B cell (primary cell): ENCODE measurements around the gene JAML. TPM values are rescaled to one million over a fixed set of nuclear protein-coding genes. Genes with fewer than 3 reads are reported as not detected.
A peak's percentile ranks its signal among the peaks of the same experiment; 100 is the strongest.

Source experiments
- ATAC-seq: fragments of 200-7000 bp; cut with Tn5 transposase; one replicate; pipeline ENCODE4 v1.10.0; 2021; ENCODE audit warnings: low read depth, mild to moderate bottlenecking, moderate number of reproducible peaks, moderate library complexity
- CTCF ChIA-PET: fragments of 350-600 bp; sonication (Branson Sonifier 250); formaldehyde crosslinking; loops from one replicate; lab custom pipeline; 2021; ENCODE audit warnings: antibody characterized with exemption, inconsistent platforms; lab: Charles Lee
- POLR2A ChIA-PET: fragments of 350-600 bp; sonication (Branson Sonifier 250); formaldehyde crosslinking; loops from one replicate; lab custom pipeline; 2021; ENCODE audit warnings: antibody characterized with exemption; lab: Charles Lee
- DNase-seq: peaks from one replicate; pipeline ENCODE4 v3.0.0; 2013
- H2AFZ ChIP-seq: 2 replicates; pipeline ENCODE4 v1.6.1; 2012; ENCODE audit warnings: mild to moderate bottlenecking, low read depth, low read length; ENCODE audit not compliant: insufficient read depth, poor library complexity, severe bottlenecking
- H3K27ac ChIP-seq, 2 donors: 1 replicate in 1 of 2; 2 replicates in 1 of 2; pipeline ENCODE4 v1.5.1; 2012 to 2013; ENCODE audit warnings: low read length in 2 of 2, mild to moderate bottlenecking in 2 of 2, moderate library complexity in 1 of 2
- H3K27me3 ChIP-seq, 4 experiments: fragments of 200-600 bp in 1 of 4; sonication (generic) in 1 of 4; replicated peaks in 1 of 4; 1 replicate in 2 of 4; 2 replicates in 2 of 4; pipeline versions ENCODE4 v1.6.1 to v1.7.0; 2013 to 2016; ENCODE audit warnings: low read length in 3 of 4, mild to moderate bottlenecking in 2 of 4, mixed read lengths in 1 of 4, moderate library complexity in 1 of 4; ENCODE audit not compliant: insufficient read depth in 4 of 4, control insufficient read depth in 3 of 4; ENCODE audit errors: control extremely low read depth in 1 of 4
- H3K36me3 ChIP-seq, 2 experiments: replicated peaks in 1 of 2; 1 replicate in 1 of 2; 2 replicates in 1 of 2; pipeline versions ENCODE4 v1.6.1 to v1.7.1; 2013; ENCODE audit warnings: low read length in 1 of 2; ENCODE audit not compliant: insufficient read depth in 2 of 2, control insufficient read depth in 1 of 2; ENCODE audit errors: control extremely low read depth in 1 of 2, extremely low read depth in 1 of 2
- H3K4me1 ChIP-seq, 2 donors: fragments of 200-600 bp in 1 of 2; sonication (generic) in 1 of 2; 1 replicate in 1 of 2; 2 replicates in 1 of 2; pipeline versions ENCODE4 v1.5.1 to v1.6.1; 2013 to 2017; ENCODE audit warnings: low read length in 2 of 2; ENCODE audit not compliant: control insufficient read depth in 2 of 2, insufficient read depth in 2 of 2
- H3K4me2 ChIP-seq: replicated peaks from 2 replicates; pipeline ENCODE3; 2012; ENCODE audit warnings: mild to moderate bottlenecking, low read depth, low read length; ENCODE audit not compliant: poor library complexity, severe bottlenecking
- H3K4me3 ChIP-seq, 5 experiments: fragments of 200-600 bp in 1 of 5; sonication (generic) in 1 of 5; 1 replicate in 3 of 5; 2 replicates in 2 of 5; pipeline versions ENCODE4 v1.5.1 to v1.7.0; 2011 to 2016; ENCODE audit warnings: low read length in 4 of 5, mild to moderate bottlenecking in 4 of 5, low read depth in 2 of 5, control low read depth in 1 of 5, moderate library complexity in 1 of 5; ENCODE audit not compliant: insufficient read depth in 1 of 5; ENCODE audit errors: control extremely low read depth in 1 of 5, extremely low read depth in 1 of 5
- H3K79me2 ChIP-seq: fragments of 200-600 bp; sonication (generic); one replicate; pipeline ENCODE4 v1.6.0; 2016; ENCODE audit warnings: low read length; ENCODE audit not compliant: control insufficient read depth, insufficient read depth
- H3K9ac ChIP-seq: fragments of 200-600 bp; sonication (generic); 2 replicates; pipeline ENCODE4 v1.6.1; 2017; ENCODE audit warnings: mild to moderate bottlenecking, low read length, moderate library complexity
- H3K9me3 ChIP-seq, 3 donors: one replicate each; pipeline versions ENCODE4 v1.6.1 to v1.7.1; 2013; ENCODE audit warnings: low read length in 2 of 3; ENCODE audit not compliant: control insufficient read depth in 2 of 3, insufficient read depth in 1 of 3; ENCODE audit errors: control extremely low read depth in 1 of 3
- H4K20me1 ChIP-seq: 2 replicates; pipeline ENCODE4 v1.6.0; 2012; ENCODE audit warnings: mild to moderate bottlenecking, low read length; ENCODE audit not compliant: insufficient read depth, control insufficient read depth, poor library complexity, severe bottlenecking
- H3K27ac Mint-ChIP-seq: one replicate; pipeline ENCODE4 v1.8.0; 2021; ENCODE audit warnings: mixed read lengths
- H3K27me3 Mint-ChIP-seq: one replicate; pipeline ENCODE4 v1.8.0; 2021; ENCODE audit warnings: mixed read lengths
- H3K4me1 Mint-ChIP-seq: one replicate; pipeline ENCODE4 v1.8.0; 2021; ENCODE audit warnings: mixed read lengths
- H3K4me3 Mint-ChIP-seq: one replicate; pipeline ENCODE4 v1.8.0; 2021; ENCODE audit warnings: mixed read lengths
- H3K9me3 Mint-ChIP-seq: one replicate; pipeline ENCODE4 v1.8.0; 2022; ENCODE audit warnings: mixed read lengths; ENCODE audit not compliant: insufficient read depth
- CTCF ChIP-seq: fragments of 200-600 bp; IDR thresholded peaks from one replicate; pipeline ENCODE4 v1.8.0; 2022; ENCODE audit warnings: antibody characterized with exemption, mild to moderate bottlenecking
- EZH2 ChIP-seq: IDR thresholded peaks from 2 replicates; pipeline ENCODE4 v1.6.1; 2012; ENCODE audit warnings: borderline replicate concordance, low read depth, mild to moderate bottlenecking, moderate library complexity, low read length; ENCODE audit not compliant: insufficient read depth, poor library complexity, severe bottlenecking
- WGBS: methylation state at CpG from one replicate; pipeline ENCODE4 v1.1.5; 2013; ENCODE audit warnings: missing lambda C conversion rate; ENCODE audit not compliant: insufficient coverage; 5-methylcytosine and 5-hydroxymethylcytosine counted together
- intact Hi-C: fragments of 100-400 bp; cut with micrococcal nuclease; formaldehyde crosslinking; loops from one replicate; pipeline ENCODE4 v1.10.0; 2022
- polyA plus RNA-seq: library from polyadenylated mRNA; depleted of rRNA; stranded (reverse); fragments of >200 nt; gene quantifications from 2 replicates; pipeline ENCODE4 v1.2.3, GENCODE V29; 2012
- total RNA-seq, 2 donors: library from RNA; stranded (reverse); fragments of 120-200 nt in 1 of 2; gene quantifications; 1 replicate in 1 of 2; 2 replicates in 1 of 2; pipeline versions ENCODE4 v1.2.3 to v1.2.4, GENCODE V29; 2013 to 2022

The JAML gene
- total and polyA plus RNA-seq, 2 donors (not counting 1 experiment from before 2014, with no cell fraction given) = 1.0 to 9.6 TPM

- no peak overlapping the region for H3K27ac ChIP-seq
- H3K4me1 Mint-ChIP-seq = peaks cover 31% of the 10 kb centered on the region
Measured at GRCh38 chr11:118219732-118220131, 5.1 kb downstream of the JAML start.

GRCh38 chr11:118219244-118219643 is 5.6 kb downstream of the JAML start:
- H3K27ac ChIP-seq = no peak overlapping the region
- Mint-ChIP-seq H3K9me3 (no peaks in the 10 kb centered on the region), H3K27ac (no peak overlapping the region), H3K27me3 (peaks cover 67% of the 10 kb centered on the region), H3K4me3 (no peak overlapping the region), H3K4me1 (peaks cover 33% of the 10 kb centered on the region)
- no peak for DNase-seq
- intact Hi-C loops = no loop called here
- H3K4me3 ChIP-seq = no peak overlapping the region
- no peaks in the 10 kb centered on the region for H4K20me1 ChIP-seq
- H3K36me3 ChIP-seq = no peaks in the 10 kb centered on the region
- H2AFZ ChIP-seq = no peak overlapping the region
- H3K27me3 ChIP-seq = peaks cover 0 to 49% (median 37%) of the 10 kb centered on the region in 4 experiments
- no peak for TF ChIP-seq EZH2
- ChIA-PET POLR2A (no interaction called here), CTCF (interaction anchor here (0.6 kb wide), 1 partner anchor 100 kb away, joined by 4 read pairs; no protein-coding TSS in a partner anchor)
- no peak for ATAC-seq
- H3K4me1 ChIP-seq = peaks cover 31% of the 10 kb centered on the region in 2 donors
- H3K4me2 ChIP-seq = no peak overlapping the region
- no peaks in the 10 kb centered on the region for H3K9me3 ChIP-seq
- H3K79me2 ChIP-seq = no peaks in the 10 kb centered on the region
- H3K9ac ChIP-seq = no peak overlapping the region

More at GRCh38 chr11:118219732-118220131, 5.1 kb downstream of the JAML start:
- ATAC-seq (no peak), DNase-seq (no peak)
- TF ChIP-seq CTCF (no peak), EZH2 (no peak)
- H3K27me3 ChIP-seq = peaks cover 0 to 49% (median 37%) of the 10 kb centered on the region in 4 experiments
- no peaks in the 10 kb centered on the region for H3K9me3 ChIP-seq
- H3K4me3 Mint-ChIP-seq = no peak overlapping the region
- no peaks in the 10 kb centered on the region for H4K20me1 ChIP-seq
- H3K4me3 ChIP-seq = peak overlapping the region in 1 of 5 experiments; percentile 35
- intact Hi-C loops = loop anchor here (10.0 kb wide), 1 partner anchor 205 kb away; no protein-coding TSS in a partner anchor
- no peak overlapping the region for H3K4me2 ChIP-seq
- no peaks in the 10 kb centered on the region for H3K79me2 ChIP-seq
- peaks cover 67% of the 10 kb centered on the region for H3K27me3 Mint-ChIP-seq
- POLR2A ChIA-PET = no interaction called here
- H3K9ac ChIP-seq = no peak overlapping the region
- H3K36me3 ChIP-seq = no peaks in the 10 kb centered on the region
- peaks cover 31 to 32% of the 10 kb centered on the region in 2 donors for H3K4me1 ChIP-seq
- H3K9me3 Mint-ChIP-seq = no peaks in the 10 kb centered on the region
- CTCF ChIA-PET = interaction anchor here (0.6 kb wide), 1 partner anchor 99 kb away, joined by 4 read pairs; no protein-coding TSS in a partner anchor
- 83% methylated on average over 1 of the region's 1 CpG for WGBS
- H2AFZ ChIP-seq = no peak overlapping the region
- H3K27ac Mint-ChIP-seq = no peak overlapping the region
